ENCODE measurements around the gene SLC22A12. TPM values are rescaled to one million over a fixed set of nuclear protein-coding genes. Genes with fewer than 3 reads are reported as not detected.
"Not testable (repeated sequence)": the region's sequence is repeated elsewhere in the genome, so short reads cannot be mapped to it uniquely, and the experiment has no call there.

Gene SLC22A12
- total RNA-seq: not detected

DNA sequence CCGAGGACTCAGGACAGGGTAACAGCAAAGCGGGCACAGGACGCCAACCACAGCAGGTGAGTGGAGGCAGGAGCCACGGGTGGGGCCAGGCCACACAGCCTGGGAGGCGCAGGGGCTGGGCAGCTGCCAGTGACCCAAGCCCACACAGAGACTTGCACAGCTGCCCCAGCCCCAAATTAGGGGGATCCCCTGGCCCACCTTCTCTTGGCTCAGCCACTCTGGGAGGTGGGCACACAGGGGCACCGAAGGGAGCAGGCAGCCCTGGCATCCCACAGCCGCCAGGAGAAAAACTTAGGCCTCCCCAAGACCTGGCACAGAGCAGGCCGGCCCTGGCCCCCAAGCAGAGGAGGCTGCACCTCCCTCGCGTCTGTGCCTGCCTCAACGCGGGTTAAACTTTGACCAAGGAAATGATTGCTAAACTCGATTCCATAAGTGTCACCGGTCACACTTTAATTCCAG is at the start of gene SLC22A12:
Gene SLC22A12 (plus strand): TSS at position 458 of the 459 bp plus-strand sequence. CDS start 337 bp downstream, outside the sequence.
- no peak for DNase-seq (ENCODE audit: low read depth in 2 of 3, low spot score in 2 of 3)

- no peak for DNase-seq (ENCODE audit: low read depth in 2 of 3, low spot score in 2 of 3)
Measured at GRCh38 chr11:64542172-64543125, 48.6 kb upstream of the SLC22A12 start.

- DNase-seq (ENCODE audit: low read depth in 2 of 3, low spot score in 2 of 3): no peak
Measured at GRCh38 chr11:64543818-64544217, 47.2 kb upstream of the SLC22A12 start.

DNA sequence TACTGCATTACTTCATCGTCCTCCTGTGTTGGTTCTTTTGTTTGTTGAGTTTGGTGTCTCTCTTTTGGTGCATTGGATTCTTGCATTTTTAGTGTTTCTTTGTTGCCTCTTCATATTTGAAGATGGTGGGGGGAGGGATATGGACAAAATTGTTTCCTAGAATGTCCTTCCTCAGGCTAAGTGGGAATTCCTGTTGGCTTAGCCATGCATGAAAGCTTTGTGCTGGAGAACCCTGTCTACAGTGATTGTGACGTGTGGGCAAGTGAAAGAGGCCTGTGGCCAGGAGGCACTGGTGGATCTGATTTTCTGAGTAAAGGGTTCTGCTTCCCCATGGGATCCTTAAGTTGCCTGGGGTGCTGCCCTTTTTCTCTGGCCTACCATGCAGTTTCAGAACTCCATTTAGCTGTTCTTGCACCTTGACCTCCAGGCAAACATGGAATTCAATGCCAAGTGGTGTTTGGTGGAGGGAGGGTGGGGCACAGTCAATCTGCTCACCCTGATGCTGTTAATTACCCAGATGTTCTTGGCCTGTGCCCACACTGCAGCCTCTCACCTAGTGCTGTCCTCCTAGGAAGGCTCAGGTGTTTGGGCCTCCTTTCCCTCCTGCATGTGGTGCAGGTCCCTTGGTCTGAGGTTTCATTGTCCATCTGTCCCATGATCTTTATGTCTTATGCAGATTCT is 46.3 kb upstream of the SLC22A12 start:
- DNase-seq (ENCODE audit: low read depth in 2 of 3, low spot score in 2 of 3): no peak

GRCh38 chr11:64545619-64546018 is 45.4 kb upstream of the SLC22A12 start:
- no peak for DNase-seq (ENCODE audit: low read depth in 2 of 3, low spot score in 2 of 3)

- no peak for DNase-seq (ENCODE audit: low read depth in 2 of 3, low spot score in 2 of 3)
Measured at GRCh38 chr11:64546176-64546575, 44.8 kb upstream of the SLC22A12 start.

GRCh38 chr11:64546600-64546999 is 44.4 kb upstream of the SLC22A12 start:
- DNase-seq (ENCODE audit: low read depth in 2 of 3, low spot score in 2 of 3): no peak

DNA sequence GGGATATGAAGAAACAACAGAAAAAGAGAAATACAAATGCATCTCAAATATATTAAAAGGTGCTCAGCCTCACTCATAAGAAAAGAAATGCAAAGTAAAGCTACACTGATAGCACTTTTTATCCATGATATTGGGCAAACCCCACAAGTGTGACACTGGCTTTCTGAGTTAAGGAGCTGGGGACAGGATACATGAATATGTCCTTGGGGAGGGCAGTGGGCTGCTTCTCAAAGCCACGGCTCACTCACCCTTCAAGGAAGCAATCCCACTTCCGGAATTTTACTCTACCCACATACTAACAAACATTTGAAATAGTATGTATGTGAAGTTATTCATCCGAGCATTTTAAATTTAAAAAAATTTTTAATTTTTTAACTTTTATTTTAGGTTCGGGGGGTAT is 41.1 kb upstream of the SLC22A12 start:
- no peak for DNase-seq (ENCODE audit: low read depth in 2 of 3, low spot score in 2 of 3)

DNA sequence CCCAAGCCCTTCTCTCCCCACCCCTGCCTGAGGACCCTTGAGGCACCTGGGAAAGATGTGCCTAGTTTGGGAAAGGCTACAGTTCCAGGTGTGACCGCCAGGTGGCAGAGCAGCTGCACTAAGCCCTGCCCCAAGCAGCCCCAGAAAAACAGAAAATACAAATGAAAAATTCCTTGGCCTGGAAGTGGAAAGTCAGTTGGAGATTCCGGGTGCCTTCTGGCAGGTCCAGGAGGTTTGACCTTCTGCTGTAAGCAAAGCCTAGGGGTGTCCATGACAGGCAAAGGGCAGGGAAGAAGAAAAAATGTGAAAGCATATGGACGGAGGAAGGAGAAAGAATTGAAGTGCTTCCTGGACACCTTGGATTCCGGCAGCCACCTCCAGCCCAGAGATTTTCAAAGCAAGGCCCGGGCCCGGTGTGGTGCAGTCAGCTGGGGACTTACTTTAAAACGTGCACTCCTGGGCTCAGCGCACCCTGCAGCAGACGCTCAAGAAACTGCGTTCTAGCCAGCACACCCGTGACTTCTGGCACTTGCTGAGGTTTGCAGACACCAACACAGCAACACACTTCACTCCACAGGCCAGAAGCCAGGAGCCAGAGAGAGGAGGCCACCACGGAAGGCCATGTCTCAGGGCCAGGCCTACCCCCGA is 37.3 kb upstream of the SLC22A12 start:
- DNase-seq (ENCODE audit: low read depth in 2 of 3, low spot score in 2 of 3): peak; percentile 35 to 50 (median 37)

- DNase-seq (ENCODE audit: low read depth in 2 of 3, low spot score in 2 of 3): no peak
Measured at GRCh38 chr11:64556044-64556720, 34.8 kb upstream of the SLC22A12 start.

DNA sequence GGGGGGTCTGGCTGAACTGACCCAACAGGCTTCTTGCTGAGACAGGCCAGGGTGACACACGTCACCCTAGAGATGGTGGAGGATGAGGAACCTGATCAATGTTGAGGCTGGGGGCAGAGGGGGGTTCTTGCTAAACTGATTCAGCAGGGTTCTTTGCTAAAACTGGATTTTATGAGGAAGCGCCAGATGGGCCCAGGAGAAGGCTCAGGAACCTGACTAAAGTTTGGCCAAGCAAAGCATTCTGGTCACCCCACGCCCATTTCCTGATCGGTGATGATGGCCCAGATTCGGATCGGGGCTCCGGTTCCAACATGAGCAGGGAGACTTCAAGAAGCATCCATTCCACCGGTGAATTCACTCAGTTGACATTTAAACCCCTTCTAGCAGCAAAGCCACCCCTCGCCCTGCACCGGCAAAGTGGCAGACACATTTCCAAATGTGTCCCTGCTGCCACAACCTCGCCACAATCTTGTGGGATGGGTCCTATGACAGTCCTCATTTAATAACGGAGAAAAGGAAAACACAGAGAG is 34.2 kb upstream of the SLC22A12 start:
- no peak for DNase-seq (ENCODE audit: low read depth in 2 of 3, low spot score in 2 of 3)

- no peak for DNase-seq (ENCODE audit: low read depth in 2 of 3, low spot score in 2 of 3)
Measured at GRCh38 chr11:64558065-64558745, 32.8 kb upstream of the SLC22A12 start.

- no peak for DNase-seq (ENCODE audit: low read depth in 2 of 3, low spot score in 2 of 3)
Measured at GRCh38 chr11:64558869-64559268, 32.2 kb upstream of the SLC22A12 start.

DNA sequence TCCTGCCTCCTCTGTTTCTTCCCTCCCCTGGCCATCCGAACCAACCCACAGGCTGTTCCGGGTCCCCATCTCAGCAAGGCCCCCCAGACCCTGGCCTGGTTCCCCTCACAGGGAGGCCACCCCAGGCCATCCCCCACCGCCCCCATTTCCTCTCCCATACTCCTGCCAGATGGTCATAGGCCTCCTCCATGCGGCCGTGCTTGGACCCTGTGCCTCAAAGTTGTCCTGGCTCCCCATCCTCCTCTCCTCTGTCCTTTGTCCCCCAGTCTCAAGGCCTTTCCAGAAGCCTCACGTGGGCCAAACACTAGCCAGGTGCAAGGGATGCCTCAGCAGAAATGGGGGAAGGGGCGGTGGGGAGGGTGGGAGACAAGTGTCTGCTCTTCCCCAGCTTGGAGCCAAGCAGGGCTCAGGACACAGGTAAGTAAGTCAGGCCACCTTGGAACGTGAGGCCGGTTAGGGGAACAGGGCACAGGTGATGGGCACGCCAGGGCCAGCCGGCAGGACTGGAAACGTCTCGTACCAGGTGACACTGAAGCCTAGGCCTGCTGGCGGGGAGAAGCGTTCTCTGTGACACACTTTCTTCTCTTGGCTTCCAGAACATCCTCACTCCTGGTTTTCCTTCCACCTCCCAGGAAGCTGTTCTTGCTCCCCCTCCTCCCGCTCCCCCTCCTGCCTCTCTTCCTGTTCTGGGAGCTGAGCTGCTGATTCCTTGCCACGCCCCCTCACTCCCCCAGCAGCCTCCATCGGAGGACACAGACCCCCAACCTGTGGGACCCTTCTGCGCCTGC is 31.5 kb upstream of the SLC22A12 start:
- no peak for DNase-seq (ENCODE audit: low read depth in 2 of 3, low spot score in 2 of 3)

DNA sequence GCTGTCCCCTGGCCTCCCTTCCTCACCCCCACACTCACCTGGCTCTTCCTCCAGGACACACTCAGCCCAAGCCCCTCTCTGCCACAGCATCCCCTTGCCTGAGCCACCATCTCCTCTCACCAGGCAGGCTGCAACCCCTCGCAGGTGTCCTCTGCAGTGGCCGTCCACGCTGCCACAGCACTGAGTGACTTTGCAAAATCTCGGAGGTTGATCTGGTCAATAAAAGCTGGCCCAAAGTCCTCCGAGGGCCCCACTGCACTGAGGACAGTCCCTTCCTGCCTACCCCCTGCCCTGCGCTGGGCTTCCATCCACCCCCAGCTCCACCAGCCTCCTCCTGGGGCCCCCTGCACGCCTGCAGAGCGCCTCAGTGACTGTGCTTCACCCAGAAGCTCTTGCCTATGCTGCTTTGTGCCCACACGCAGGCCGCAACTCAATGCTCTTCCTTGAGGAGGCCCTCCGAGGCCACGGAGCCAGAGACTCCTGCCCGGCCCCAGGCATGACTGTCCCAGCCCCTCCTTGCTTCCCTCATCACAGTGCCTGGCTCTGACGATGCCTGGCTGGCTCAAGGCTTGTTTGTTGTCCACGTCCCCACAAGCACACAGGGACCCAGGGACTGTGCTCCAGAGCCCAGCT is 30.8 kb upstream of the SLC22A12 start:
- DNase-seq (ENCODE audit: low read depth in 2 of 3, low spot score in 2 of 3): no peak

DNA sequence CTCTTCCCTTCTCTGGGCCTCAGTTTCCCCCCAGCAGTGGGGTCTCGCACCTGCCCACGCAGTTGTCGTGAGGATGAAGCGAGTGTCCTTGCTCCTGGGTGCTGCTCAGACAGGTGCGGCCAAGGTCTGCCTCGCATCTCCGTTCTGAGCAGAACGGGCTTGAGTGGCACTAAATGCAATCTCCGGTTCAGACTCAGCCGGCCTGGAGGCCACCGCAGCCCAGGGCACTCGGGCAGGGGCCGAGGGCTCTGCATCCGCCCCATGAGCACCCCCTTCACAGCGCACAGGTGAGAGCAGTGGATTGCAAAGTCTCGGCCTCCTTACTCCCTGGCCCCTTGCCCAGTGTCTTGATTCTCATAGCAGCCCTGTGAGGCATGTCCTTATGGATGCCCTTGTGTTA is 30.1 kb upstream of the SLC22A12 start:
- DNase-seq (ENCODE audit: low read depth in 2 of 3, low spot score in 2 of 3): no peak

DNA sequence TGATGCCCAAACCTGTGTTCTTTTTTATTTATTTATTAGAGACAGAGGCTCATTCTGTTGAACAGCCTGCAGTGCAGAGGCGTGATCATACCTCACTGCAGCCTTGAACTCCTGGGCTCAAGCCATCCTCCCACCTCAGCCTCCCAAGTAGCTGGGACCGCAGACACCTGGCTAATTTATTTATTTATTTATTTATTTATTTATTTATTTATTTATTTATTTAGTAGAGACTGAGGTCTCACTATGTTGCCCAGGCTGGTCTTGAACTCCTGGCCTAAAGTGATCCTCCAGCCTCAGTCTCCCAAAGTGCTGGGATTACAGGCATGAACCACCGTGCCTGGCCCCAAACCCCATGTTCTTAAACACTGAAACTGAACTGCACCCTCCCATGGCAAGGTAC is 29.6 kb upstream of the SLC22A12 start:
- DNase-seq (ENCODE audit: low read depth in 2 of 3, low spot score in 2 of 3): not testable (repeated sequence)

GRCh38 chr11:64561984-64562722 is 28.9 kb upstream of the SLC22A12 start:
- DNase-seq (ENCODE audit: low read depth in 2 of 3, low spot score in 2 of 3): no peak
